B cell (primary cell): ENCODE data around the gene SULT1B1. TPM values are rescaled to one million over a fixed set of nuclear protein-coding genes. Genes with fewer than 3 reads are reported as not detected.

Experiments used
- ATAC-seq: fragments of 200-7000 bp; cut with Tn5 transposase; one replicate; pipeline ENCODE4 v1.10.0; 2021; ENCODE audit warnings: low read depth, mild to moderate bottlenecking, moderate number of reproducible peaks, moderate library complexity
- CTCF ChIA-PET: fragments of 350-600 bp; sonication (Branson Sonifier 250); formaldehyde crosslinking; loops from one replicate; lab custom pipeline; 2021; ENCODE audit warnings: antibody characterized with exemption, inconsistent platforms; lab: Charles Lee
- POLR2A ChIA-PET: fragments of 350-600 bp; sonication (Branson Sonifier 250); formaldehyde crosslinking; loops from one replicate; lab custom pipeline; 2021; ENCODE audit warnings: antibody characterized with exemption; lab: Charles Lee
- DNase-seq: peaks from one replicate; pipeline ENCODE4 v3.0.0; 2013
- H2AFZ ChIP-seq: 2 replicates; pipeline ENCODE4 v1.6.1; 2012; ENCODE audit warnings: mild to moderate bottlenecking, low read depth, low read length; ENCODE audit not compliant: insufficient read depth, poor library complexity, severe bottlenecking
- H3K27ac ChIP-seq, 2 donors: 1 replicate in 1 of 2; 2 replicates in 1 of 2; pipeline ENCODE4 v1.5.1; 2012 to 2013; ENCODE audit warnings: low read length in 2 of 2, mild to moderate bottlenecking in 2 of 2, moderate library complexity in 1 of 2
- H3K27me3 ChIP-seq, 4 experiments: fragments of 200-600 bp in 1 of 4; sonication (generic) in 1 of 4; replicated peaks in 1 of 4; 1 replicate in 2 of 4; 2 replicates in 2 of 4; pipeline versions ENCODE4 v1.6.1 to v1.7.0; 2013 to 2016; ENCODE audit warnings: low read length in 3 of 4, mild to moderate bottlenecking in 2 of 4, mixed read lengths in 1 of 4, moderate library complexity in 1 of 4; ENCODE audit not compliant: insufficient read depth in 4 of 4, control insufficient read depth in 3 of 4; ENCODE audit errors: control extremely low read depth in 1 of 4
- H3K36me3 ChIP-seq, 2 experiments: replicated peaks in 1 of 2; 1 replicate in 1 of 2; 2 replicates in 1 of 2; pipeline versions ENCODE4 v1.6.1 to v1.7.1; 2013; ENCODE audit warnings: low read length in 1 of 2; ENCODE audit not compliant: insufficient read depth in 2 of 2, control insufficient read depth in 1 of 2; ENCODE audit errors: control extremely low read depth in 1 of 2, extremely low read depth in 1 of 2
- H3K4me1 ChIP-seq, 2 donors: fragments of 200-600 bp in 1 of 2; sonication (generic) in 1 of 2; 1 replicate in 1 of 2; 2 replicates in 1 of 2; pipeline versions ENCODE4 v1.5.1 to v1.6.1; 2013 to 2017; ENCODE audit warnings: low read length in 2 of 2; ENCODE audit not compliant: control insufficient read depth in 2 of 2, insufficient read depth in 2 of 2
- H3K4me2 ChIP-seq: replicated peaks from 2 replicates; pipeline ENCODE3; 2012; ENCODE audit warnings: mild to moderate bottlenecking, low read depth, low read length; ENCODE audit not compliant: poor library complexity, severe bottlenecking
- H3K4me3 ChIP-seq, 5 experiments: fragments of 200-600 bp in 1 of 5; sonication (generic) in 1 of 5; 1 replicate in 3 of 5; 2 replicates in 2 of 5; pipeline versions ENCODE4 v1.5.1 to v1.7.0; 2011 to 2016; ENCODE audit warnings: low read length in 4 of 5, mild to moderate bottlenecking in 4 of 5, low read depth in 2 of 5, control low read depth in 1 of 5, moderate library complexity in 1 of 5; ENCODE audit not compliant: insufficient read depth in 1 of 5; ENCODE audit errors: control extremely low read depth in 1 of 5, extremely low read depth in 1 of 5
- H3K79me2 ChIP-seq: fragments of 200-600 bp; sonication (generic); one replicate; pipeline ENCODE4 v1.6.0; 2016; ENCODE audit warnings: low read length; ENCODE audit not compliant: control insufficient read depth, insufficient read depth
- H3K9ac ChIP-seq: fragments of 200-600 bp; sonication (generic); 2 replicates; pipeline ENCODE4 v1.6.1; 2017; ENCODE audit warnings: mild to moderate bottlenecking, low read length, moderate library complexity
- H3K9me3 ChIP-seq, 3 donors: one replicate each; pipeline versions ENCODE4 v1.6.1 to v1.7.1; 2013; ENCODE audit warnings: low read length in 2 of 3; ENCODE audit not compliant: control insufficient read depth in 2 of 3, insufficient read depth in 1 of 3; ENCODE audit errors: control extremely low read depth in 1 of 3
- H4K20me1 ChIP-seq: 2 replicates; pipeline ENCODE4 v1.6.0; 2012; ENCODE audit warnings: mild to moderate bottlenecking, low read length; ENCODE audit not compliant: insufficient read depth, control insufficient read depth, poor library complexity, severe bottlenecking
- H3K27ac Mint-ChIP-seq: one replicate; pipeline ENCODE4 v1.8.0; 2021; ENCODE audit warnings: mixed read lengths
- H3K27me3 Mint-ChIP-seq: one replicate; pipeline ENCODE4 v1.8.0; 2021; ENCODE audit warnings: mixed read lengths
- H3K4me1 Mint-ChIP-seq: one replicate; pipeline ENCODE4 v1.8.0; 2021; ENCODE audit warnings: mixed read lengths
- H3K4me3 Mint-ChIP-seq: one replicate; pipeline ENCODE4 v1.8.0; 2021; ENCODE audit warnings: mixed read lengths
- H3K9me3 Mint-ChIP-seq: one replicate; pipeline ENCODE4 v1.8.0; 2022; ENCODE audit warnings: mixed read lengths; ENCODE audit not compliant: insufficient read depth
- EZH2 ChIP-seq: IDR thresholded peaks from 2 replicates; pipeline ENCODE4 v1.6.1; 2012; ENCODE audit warnings: borderline replicate concordance, low read depth, mild to moderate bottlenecking, moderate library complexity, low read length; ENCODE audit not compliant: insufficient read depth, poor library complexity, severe bottlenecking
- WGBS: methylation state at CpG from one replicate; pipeline ENCODE4 v1.1.5; 2013; ENCODE audit warnings: missing lambda C conversion rate; ENCODE audit not compliant: insufficient coverage; 5-methylcytosine and 5-hydroxymethylcytosine counted together
- intact Hi-C: fragments of 100-400 bp; cut with micrococcal nuclease; formaldehyde crosslinking; loops from one replicate; pipeline ENCODE4 v1.10.0; 2022
- polyA minus RNA-seq: library from RNA; depleted of rRNA, polyadenylated mRNA; stranded (reverse); fragments of >200 nt; gene quantifications from 2 replicates; pipeline ENCODE4 v1.2.3, GENCODE V29; 2012
- polyA plus RNA-seq: library from polyadenylated mRNA; depleted of rRNA; stranded (reverse); fragments of >200 nt; gene quantifications from 2 replicates; pipeline ENCODE4 v1.2.3, GENCODE V29; 2012
- total RNA-seq, 2 donors: library from RNA; stranded (reverse); fragments of 120-200 nt in 1 of 2; gene quantifications; 1 replicate in 1 of 2; 2 replicates in 1 of 2; pipeline versions ENCODE4 v1.2.3 to v1.2.4, GENCODE V29; 2013 to 2022
- TF ChIP-seq, protein P1 (sequence below): fragments of 200-600 bp; IDR thresholded peaks from one replicate; pipeline ENCODE4 v1.8.0; 2022; ENCODE audit warnings: antibody characterized with exemption, mild to moderate bottlenecking

SULT1B1 gene
- 0.10 and 0.12 TPM in 2 replicates for total RNA-seq
- 0.19 TPM for total RNA-seq (2013)
- polyA plus RNA-seq: 0.01 and 0.26 TPM in 2 replicates
- 0.29 TPM in 1 of 2 replicates, not detected in the other for polyA minus RNA-seq

DNA sequence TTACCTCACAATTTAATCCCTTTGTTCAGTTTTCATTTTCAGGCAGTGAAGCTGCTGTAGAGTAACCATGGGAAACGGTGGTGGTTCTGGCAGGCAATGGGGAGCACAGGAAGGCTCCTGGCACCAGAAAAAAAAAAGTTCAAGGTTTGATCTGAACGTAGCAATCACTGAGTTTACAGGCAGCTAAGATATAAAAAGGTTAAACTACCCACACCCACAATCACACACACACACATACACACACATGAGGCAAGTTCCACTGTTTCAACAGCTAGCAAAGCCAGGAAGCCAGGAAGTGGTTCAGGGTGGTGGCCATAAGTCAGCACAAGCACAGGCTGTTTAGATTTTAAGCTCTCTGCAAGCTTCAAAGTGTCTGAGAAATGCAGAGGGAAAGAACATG, at the start of gene SULT1B1:
Gene SULT1B1, minus strand, starts transcription at position 166 of the 400 bp plus-strand sequence. CDS start 5,403 bp downstream, outside the sequence.
- no peak for TF ChIP-seq EZH2
- TF ChIP-seq, protein P1, sequence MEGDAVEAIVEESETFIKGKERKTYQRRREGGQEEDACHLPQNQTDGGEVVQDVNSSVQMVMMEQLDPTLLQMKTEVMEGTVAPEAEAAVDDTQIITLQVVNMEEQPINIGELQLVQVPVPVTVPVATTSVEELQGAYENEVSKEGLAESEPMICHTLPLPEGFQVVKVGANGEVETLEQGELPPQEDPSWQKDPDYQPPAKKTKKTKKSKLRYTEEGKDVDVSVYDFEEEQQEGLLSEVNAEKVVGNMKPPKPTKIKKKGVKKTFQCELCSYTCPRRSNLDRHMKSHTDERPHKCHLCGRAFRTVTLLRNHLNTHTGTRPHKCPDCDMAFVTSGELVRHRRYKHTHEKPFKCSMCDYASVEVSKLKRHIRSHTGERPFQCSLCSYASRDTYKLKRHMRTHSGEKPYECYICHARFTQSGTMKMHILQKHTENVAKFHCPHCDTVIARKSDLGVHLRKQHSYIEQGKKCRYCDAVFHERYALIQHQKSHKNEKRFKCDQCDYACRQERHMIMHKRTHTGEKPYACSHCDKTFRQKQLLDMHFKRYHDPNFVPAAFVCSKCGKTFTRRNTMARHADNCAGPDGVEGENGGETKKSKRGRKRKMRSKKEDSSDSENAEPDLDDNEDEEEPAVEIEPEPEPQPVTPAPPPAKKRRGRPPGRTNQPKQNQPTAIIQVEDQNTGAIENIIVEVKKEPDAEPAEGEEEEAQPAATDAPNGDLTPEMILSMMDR: no peak
- no peak within 1 kb of the TSS for H3K4me3 Mint-ChIP-seq
- intact Hi-C loops: no loop called here
- DNase-seq: no peak
- no peak for ATAC-seq
- H2AFZ ChIP-seq: no peak within 1 kb of the TSS
- H3K27ac ChIP-seq: no peak within 1 kb of the TSS
- no CpG with 5 or more reads among the region's 2 CpGs for WGBS
- H3K27ac Mint-ChIP-seq: no peak within 1 kb of the TSS
- no peaks in the 10 kb centered on the region for H3K9me3 ChIP-seq
- no peaks in the 10 kb centered on the region for H4K20me1 ChIP-seq
- no peaks in the 10 kb centered on the region for H3K9me3 Mint-ChIP-seq
- H3K79me2 ChIP-seq: no peaks in the 10 kb centered on the region
- H3K4me2 ChIP-seq: no peak within 1 kb of the TSS
- CTCF ChIA-PET: no interaction called here
- no peaks in the 10 kb centered on the region for H3K27me3 Mint-ChIP-seq
- H3K4me3 ChIP-seq: peak within 1 kb of the TSS in 1 of 5 experiments; percentile 86
- H3K4me1 Mint-ChIP-seq: no peaks in the 10 kb centered on the region
- H3K27me3 ChIP-seq: no peaks in the 10 kb centered on the region
- H3K9ac ChIP-seq: no peak within 1 kb of the TSS
- POLR2A ChIA-PET: no interaction called here
- H3K36me3 ChIP-seq: no peaks in the 10 kb centered on the region
- no peaks in the 10 kb centered on the region for H3K4me1 ChIP-seq

DNA sequence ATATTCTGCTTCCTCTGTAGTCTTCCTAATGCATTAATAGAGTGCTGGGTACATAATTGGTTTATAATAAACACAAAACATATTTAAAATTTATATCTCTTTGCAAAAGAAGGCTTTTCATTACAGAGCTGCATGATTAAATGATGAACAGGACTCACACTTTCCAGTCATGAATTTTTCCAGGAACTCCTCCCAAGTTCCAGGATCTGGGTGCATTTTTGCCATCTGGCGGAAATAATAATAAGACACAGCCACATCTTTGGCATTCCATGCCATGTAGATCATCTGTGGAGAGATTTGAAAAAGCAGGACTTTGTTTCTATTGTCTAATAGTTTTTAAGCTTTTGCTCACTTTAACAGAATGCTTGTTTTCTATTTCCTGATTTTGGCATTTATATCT, 40.2 kb upstream of the SULT1B1 start:
- no peak for DNase-seq
- no peak overlapping the region for H3K4me3 ChIP-seq
- H3K27me3 ChIP-seq: no peaks in the 10 kb centered on the region
- no peak for ATAC-seq
- no peak overlapping the region for H3K4me2 ChIP-seq
- H3K79me2 ChIP-seq: no peaks in the 10 kb centered on the region
- H3K4me1 ChIP-seq: no peaks in the 10 kb centered on the region
- TF ChIP-seq, protein P1: no peak
- TF ChIP-seq EZH2: no peak
- no peak overlapping the region for H3K9ac ChIP-seq
- ChIA-PET CTCF (no interaction called here), POLR2A (no interaction called here)
- no peaks in the 10 kb centered on the region for H3K9me3 ChIP-seq
- H4K20me1 ChIP-seq: no peaks in the 10 kb centered on the region
- Mint-ChIP-seq H3K4me3 (no peak overlapping the region), H3K27me3 (no peaks in the 10 kb centered on the region), H3K27ac (no peak overlapping the region), H3K9me3 (no peaks in the 10 kb centered on the region), H3K4me1 (no peaks in the 10 kb centered on the region)
- WGBS: no CpG with 5 or more reads among the region's 1 CpG
- intact Hi-C loops: no loop called here
- no peak overlapping the region for H2AFZ ChIP-seq
- no peaks in the 10 kb centered on the region for H3K36me3 ChIP-seq
- no peak overlapping the region for H3K27ac ChIP-seq
